Fibroblast of skin of right quadriceps (primary cell): Measurements from ENCODE around the gene RNF167.

Source experiments
- DNase-seq: peaks from one replicate; pipeline ENCODE4 v3.0.0-alpha.2; 2013

RNF167 gene

GRCh38 chr17:4939796-4940554 lies at the start of gene RNF167, which contains the start of gene SLC25A11:
TSS of gene RNF167 (plus strand) at chr17:4940268. CDS start at chr17:4940910, 642 bp downstream.
TSS of gene SLC25A11 (minus strand) at chr17:4940046. CDS start at chr17:4939910, 136 bp downstream.
- peak; percentile 100 for DNase-seq

DNA sequence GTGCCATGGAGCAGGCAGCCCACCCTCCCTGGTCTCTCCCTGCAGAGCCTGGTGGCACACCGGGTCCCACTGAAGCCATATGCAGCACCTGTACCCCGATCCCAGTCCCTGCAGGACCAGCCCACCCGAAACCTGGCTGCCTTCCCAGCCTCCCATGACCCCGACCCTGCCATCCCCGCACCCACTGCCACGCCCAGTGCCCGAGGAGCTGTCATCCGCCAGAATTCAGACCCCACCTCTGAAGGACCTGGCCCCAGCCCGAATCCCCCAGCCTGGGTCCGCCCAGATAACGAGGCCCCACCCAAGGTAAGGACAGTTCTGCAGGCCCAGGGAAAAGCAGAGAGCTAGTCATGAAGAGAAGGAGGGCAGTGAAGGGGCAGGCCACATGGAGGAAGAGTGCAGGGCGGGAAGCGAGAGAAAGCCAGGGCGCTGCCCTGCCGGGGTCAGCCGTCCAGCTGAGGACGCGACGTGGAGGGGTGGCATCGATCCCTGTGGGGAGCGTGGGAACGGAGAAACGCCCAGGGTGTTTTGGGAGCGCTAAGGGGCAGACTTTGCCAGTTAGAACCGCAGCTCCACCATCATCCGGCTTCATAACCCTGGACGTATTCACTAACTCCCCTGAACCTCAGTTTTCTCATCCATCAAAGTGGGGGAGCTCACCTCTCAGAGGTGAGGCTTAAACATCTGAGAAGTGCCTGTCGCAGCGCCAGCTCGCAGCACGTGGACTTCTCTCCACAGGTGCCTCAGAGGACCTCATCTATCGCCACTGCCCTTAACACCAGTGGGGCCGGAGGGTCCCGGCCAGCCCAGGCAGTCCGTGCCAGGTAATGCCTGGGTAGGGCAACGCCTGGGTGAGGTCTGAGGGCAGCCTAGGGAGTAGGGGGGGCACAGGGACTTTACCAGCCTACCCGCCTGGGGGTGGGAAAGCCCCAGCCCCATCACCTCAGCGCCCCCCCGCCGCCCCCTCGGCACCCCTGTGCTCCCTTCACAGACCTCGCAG lies 48.4 kb upstream of the RNF167 start:
- DNase-seq = no peak

GRCh38 chr17:4892499-4893221 lies 47.4 kb upstream of the RNF167 start:
- no peak for DNase-seq

GRCh38 chr17:4893272-4893671 lies 46.8 kb upstream of the RNF167 start:
- DNase-seq = no peak

- DNase-seq = no peak
Observed at GRCh38 chr17:4893721-4894560, 46.1 kb upstream of the RNF167 start.

GRCh38 chr17:4895121-4895520 lies 44.9 kb upstream of the RNF167 start:
- no peak for DNase-seq

GRCh38 chr17:4895657-4896331 lies 44.3 kb upstream of the RNF167 start:
- DNase-seq = no peak

DNA sequence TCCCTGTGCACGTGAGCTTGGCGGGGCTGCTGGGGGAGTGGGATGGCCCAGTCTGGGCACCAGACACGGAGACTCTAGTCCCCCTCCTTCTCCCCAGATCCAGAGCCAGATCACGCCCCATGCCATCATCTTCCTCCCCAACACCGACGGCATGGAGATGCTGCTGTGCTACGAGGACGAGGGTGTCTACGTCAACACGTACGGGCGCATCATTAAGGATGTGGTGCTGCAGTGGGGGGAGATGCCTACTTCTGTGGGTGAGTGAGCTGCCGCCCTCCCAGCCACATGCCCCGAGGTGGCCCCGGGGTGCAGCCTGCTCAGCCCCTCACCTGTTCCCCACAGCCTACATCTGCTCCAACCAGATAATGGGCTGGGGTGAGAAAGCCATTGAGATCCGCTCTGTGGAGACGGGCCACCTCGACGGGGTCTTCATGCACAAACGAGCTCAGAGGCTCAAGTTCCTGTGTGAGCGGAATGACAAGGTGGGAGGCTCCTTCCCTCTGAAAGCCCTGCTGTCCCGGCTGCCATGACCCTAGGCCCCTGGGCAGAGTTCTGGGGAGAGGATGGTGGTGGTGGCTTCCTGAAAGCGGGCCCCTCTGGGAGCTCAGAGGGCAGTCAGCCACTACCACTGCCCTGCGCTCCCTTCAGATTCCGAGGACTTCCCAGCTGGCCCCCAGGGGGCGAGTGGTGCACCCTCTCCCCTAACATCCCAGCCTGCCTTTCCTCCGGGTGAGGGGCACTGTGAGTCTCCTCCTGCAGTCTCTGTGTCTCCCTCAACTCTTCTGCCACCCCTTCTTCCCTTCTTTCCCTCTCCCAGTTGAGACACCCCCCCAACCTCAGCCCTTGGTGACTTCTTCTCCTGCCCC lies 43.5 kb upstream of the RNF167 start:
- no peak for DNase-seq

DNA sequence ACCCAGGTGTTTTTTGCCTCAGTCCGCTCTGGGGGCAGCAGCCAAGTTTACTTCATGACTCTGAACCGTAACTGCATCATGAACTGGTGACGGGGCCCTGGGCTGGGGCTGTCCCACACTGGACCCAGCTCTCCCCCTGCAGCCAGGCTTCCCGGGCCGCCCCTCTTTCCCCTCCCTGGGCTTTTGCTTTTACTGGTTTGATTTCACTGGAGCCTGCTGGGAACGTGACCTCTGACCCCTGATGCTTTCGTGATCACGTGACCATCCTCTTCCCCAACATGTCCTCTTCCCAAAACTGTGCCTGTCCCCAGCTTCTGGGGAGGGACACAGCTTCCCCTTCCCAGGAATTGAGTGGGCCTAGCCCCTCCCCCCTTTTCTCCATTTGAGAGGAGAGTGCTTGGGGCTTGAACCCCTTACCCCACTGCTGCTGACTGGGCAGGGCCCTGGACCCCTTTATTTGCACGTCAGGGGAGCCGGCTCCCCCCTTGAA lies 42.8 kb upstream of the RNF167 start:
- DNase-seq = no peak

GRCh38 chr17:4897785-4898184 lies 42.3 kb upstream of the RNF167 start:
- DNase-seq = no peak

DNA sequence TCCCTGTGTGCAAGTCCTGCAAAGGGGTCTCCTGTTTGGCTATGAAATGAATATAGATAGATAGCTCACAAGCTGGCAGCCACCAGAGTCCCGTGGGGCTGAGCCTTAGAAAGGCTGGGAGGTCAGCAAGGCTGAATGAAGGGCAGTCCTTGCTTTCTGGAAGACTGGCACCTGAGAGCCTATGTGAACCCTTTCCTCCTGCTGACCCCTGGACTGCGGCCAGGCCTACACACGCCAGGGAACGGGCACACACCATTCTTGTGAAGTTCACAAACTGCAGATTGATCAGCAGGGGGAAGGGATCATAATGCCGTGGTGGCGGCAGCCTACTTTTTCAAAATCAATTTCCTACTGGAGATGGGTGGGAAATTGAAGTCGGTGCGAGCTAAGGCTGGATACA lies 41.7 kb upstream of the RNF167 start:
- DNase-seq = no peak

- no peak for DNase-seq
Observed at GRCh38 chr17:4898927-4899326, 41.1 kb upstream of the RNF167 start.

GRCh38 chr17:4899341-4900230 lies 40.5 kb upstream of the RNF167 start, which contains the start of gene C17orf107:
TSS of gene C17orf107 (plus strand) at chr17:4899536. CDS start at chr17:4899763, 227 bp downstream.
- DNase-seq = peak; percentile 83

GRCh38 chr17:4900231-4901107 lies 39.6 kb upstream of the RNF167 start:
- DNase-seq = peak; percentile 15

DNA sequence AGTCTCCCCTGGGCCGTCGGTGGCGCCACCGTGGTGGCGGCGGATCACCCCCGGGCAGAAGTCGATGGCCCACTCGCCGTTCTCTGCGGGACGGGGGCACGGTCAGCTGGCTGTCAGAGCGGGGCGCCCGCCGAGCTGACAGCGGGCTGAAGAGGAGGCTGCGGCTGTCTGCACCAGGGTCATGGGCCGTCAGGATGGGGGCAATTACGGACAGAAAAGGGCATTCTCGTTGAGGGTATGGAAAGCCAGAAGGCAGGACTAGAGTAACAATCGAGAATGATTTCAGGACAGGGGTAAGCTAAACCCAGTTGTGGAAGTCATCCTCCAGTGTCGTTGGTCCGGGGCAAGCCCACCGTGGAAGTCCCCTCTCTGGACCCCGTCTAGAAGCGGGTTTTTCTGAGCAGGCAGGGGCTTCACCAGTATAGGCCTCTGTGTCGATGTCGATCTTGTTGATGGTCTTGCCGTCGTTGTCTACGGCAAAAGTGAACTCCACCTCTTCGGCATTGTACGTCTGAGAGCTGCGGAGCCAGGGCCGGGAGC lies 38.9 kb upstream of the RNF167 start:
- no peak for DNase-seq

GRCh38 chr17:4901648-4902344 lies 38.3 kb upstream of the RNF167 start:
- no peak for DNase-seq

DNA sequence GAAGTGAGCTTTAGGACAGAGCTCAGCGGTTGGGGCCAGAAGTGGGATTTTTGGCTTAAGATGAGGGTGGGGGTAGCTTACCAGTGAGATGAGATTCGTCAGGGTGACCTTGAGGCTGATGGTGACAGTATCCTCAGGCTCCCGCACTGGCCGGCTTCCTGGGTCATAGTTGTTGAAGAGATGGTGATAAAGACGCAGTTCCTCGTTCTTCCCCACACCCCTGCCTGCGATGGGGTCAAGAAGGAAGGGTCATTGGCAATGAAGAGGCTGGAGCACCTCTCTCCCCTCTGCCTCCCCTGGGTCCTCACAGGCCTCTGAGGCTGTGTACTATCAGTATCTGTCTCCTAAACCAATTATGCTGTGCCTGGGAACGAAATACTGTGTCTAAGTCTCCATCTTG lies 37.5 kb upstream of the RNF167 start:
- no peak for DNase-seq
